Dedifferentiated amniotic fluid mesenchymal stem cell (primary cell): ENCODE measurements around the gene MGMT.

Source experiments
- DNase-seq: peaks from one replicate; pipeline ENCODE4 v3.0.0-alpha.2; 2016; ENCODE audit errors: extremely low spot score

MGMT gene

GRCh38 chr10:129800796-129801340, 333.8 kb downstream of the MGMT start:
- DNase-seq = no peak

GRCh38 chr10:129807211-129807610, 340.2 kb downstream of the MGMT start:
- no peak for DNase-seq

- DNase-seq = no peak
Observed at GRCh38 chr10:129808092-129808983, 341.3 kb downstream of the MGMT start.

- DNase-seq = no peak
Observed at GRCh38 chr10:129809431-129809830, 342.4 kb downstream of the MGMT start.

- no peak for DNase-seq
Observed at GRCh38 chr10:129809841-129810240, 342.8 kb downstream of the MGMT start.

- DNase-seq = no peak
Observed at GRCh38 chr10:129811208-129811607, 344.2 kb downstream of the MGMT start.

- DNase-seq = no peak
Observed at GRCh38 chr10:129812398-129812797, 345.4 kb downstream of the MGMT start.

GRCh38 chr10:129814681-129815646, 347.9 kb downstream of the MGMT start:
- DNase-seq = no peak

- no peak for DNase-seq
Observed at GRCh38 chr10:129815898-129816655, 349.0 kb downstream of the MGMT start.

GRCh38 chr10:129816656-129817045, 349.6 kb downstream of the MGMT start:
- DNase-seq = no peak
